Neuronal stem cell (in vitro differentiated cells): Measurements from ENCODE around the gene USPL1. TPM values are rescaled to one million over a fixed set of nuclear protein-coding genes. Genes with fewer than 3 reads are reported as not detected.

Source experiments
- DNase-seq: peaks from one replicate; pipeline ENCODE4 v3.0.0-alpha.2; 2013; ENCODE audit warnings: low spot score
- H2AFZ ChIP-seq: one replicate; pipeline ENCODE4 v1.6.1; 2013; ENCODE audit warnings: mild to moderate bottlenecking, low read length, inconsistent platforms
- H2AK5ac ChIP-seq: 2 replicates; pipeline ENCODE4 v1.6.1; 2013; ENCODE audit warnings: low read depth, mild to moderate bottlenecking, inconsistent platforms, low read length, moderate library complexity, mixed read lengths
- H2BK120ac ChIP-seq: 2 replicates; pipeline ENCODE4 v1.6.1; 2013; ENCODE audit warnings: low read depth, mild to moderate bottlenecking, inconsistent platforms, low read length, moderate library complexity, mixed read lengths
- H2BK12ac ChIP-seq: one replicate; pipeline ENCODE4 v1.6.1; 2013; ENCODE audit warnings: low read length, inconsistent platforms
- H2BK15ac ChIP-seq: 2 replicates; pipeline ENCODE4 v1.6.1; 2013; ENCODE audit warnings: mild to moderate bottlenecking, low read length, inconsistent platforms, mixed read lengths
- H2BK5ac ChIP-seq: one replicate; pipeline ENCODE4 v1.6.1; 2013; ENCODE audit warnings: inconsistent platforms, mild to moderate bottlenecking, low read length, moderate library complexity
- H3K14ac ChIP-seq: one replicate; pipeline ENCODE4 v1.6.1; 2013; ENCODE audit warnings: low read length, inconsistent platforms
- H3K18ac ChIP-seq: 2 replicates; pipeline ENCODE4 v1.6.1; 2013; ENCODE audit warnings: low read length, inconsistent platforms
- H3K23ac ChIP-seq: 2 replicates; pipeline ENCODE4 v1.6.1; 2013; ENCODE audit warnings: low read depth, mild to moderate bottlenecking, mixed read lengths, low read length, inconsistent platforms; ENCODE audit not compliant: poor library complexity
- H3K27ac ChIP-seq: replicated peaks from 3 replicates; pipeline ENCODE4 v1.5.1; 2013; ENCODE audit warnings: low read length, inconsistent platforms
- H3K27me3 ChIP-seq, 3 experiments: 2 replicates each; pipeline ENCODE4 v1.6.1; 2013; ENCODE audit warnings: low read length in 3 of 3, mild to moderate bottlenecking in 2 of 3, inconsistent platforms in 1 of 3, low read depth in 1 of 3, mixed read lengths in 1 of 3, moderate library complexity in 1 of 3; ENCODE audit not compliant: control insufficient read depth in 3 of 3, insufficient read depth in 3 of 3
- H3K36me3 ChIP-seq, 2 donors: replicated peaks in 1 of 2; 2 replicates each; pipeline ENCODE4 v1.6.1; 2013; ENCODE audit warnings: low read length in 2 of 2; ENCODE audit not compliant: control insufficient read depth in 2 of 2, insufficient read depth in 2 of 2
- H3K4ac ChIP-seq: 2 replicates; pipeline ENCODE4 v1.6.1; 2013; ENCODE audit warnings: inconsistent platforms, mild to moderate bottlenecking, low read length, moderate library complexity
- H3K4me1 ChIP-seq, 2 donors: 1 replicate in 1 of 2; 2 replicates in 1 of 2; pipeline ENCODE4 v1.6.1; 2013; ENCODE audit warnings: low read length in 2 of 2, low read depth in 1 of 2; ENCODE audit not compliant: control insufficient read depth in 2 of 2, insufficient read depth in 1 of 2
- H3K4me2 ChIP-seq: one replicate; pipeline ENCODE4 v1.6.1; 2013; ENCODE audit warnings: mild to moderate bottlenecking, low read length, inconsistent platforms; ENCODE audit not compliant: insufficient read depth, poor library complexity, severe bottlenecking
- H3K4me3 ChIP-seq, 2 donors: 2 replicates each; pipeline ENCODE4 v1.5.1; 2013; ENCODE audit warnings: low read length in 2 of 2, mild to moderate bottlenecking in 2 of 2, inconsistent platforms in 1 of 2, moderate library complexity in 1 of 2
- H3K79me1 ChIP-seq: one replicate; pipeline ENCODE4 v1.6.1; 2013; ENCODE audit warnings: low read depth, mild to moderate bottlenecking, inconsistent platforms, low read length, moderate library complexity
- H3K9ac ChIP-seq: one replicate; pipeline ENCODE4 v1.6.1; 2013; ENCODE audit warnings: mild to moderate bottlenecking, low read depth, low read length, inconsistent platforms; ENCODE audit not compliant: poor library complexity
- H3K9me3 ChIP-seq, 2 donors: replicated peaks in 1 of 2; 2 replicates each; pipeline versions ENCODE3 to v1.6.1; 2013; ENCODE audit warnings: low read length in 2 of 2, mild to moderate bottlenecking in 2 of 2, inconsistent platforms in 1 of 2, low read depth in 1 of 2, mixed read lengths in 1 of 2, moderate library complexity in 1 of 2; ENCODE audit not compliant: control insufficient read depth in 2 of 2, insufficient read depth in 1 of 2
- H4K8ac ChIP-seq: one replicate; pipeline ENCODE4 v1.6.1; 2013; ENCODE audit warnings: low read depth, mild to moderate bottlenecking, inconsistent platforms, low read length, moderate library complexity
- H4K91ac ChIP-seq: one replicate; pipeline ENCODE4 v1.6.1; 2013; ENCODE audit warnings: low read length, low read depth, mild to moderate bottlenecking, inconsistent platforms; ENCODE audit not compliant: poor library complexity
- WGBS, 2 donors: extraction: QIAGEN DNeasy Blood & Tissue Kit; methylation state at CpG; one replicate each; pipeline ENCODE4 v1.1.7; 2013; ENCODE audit warnings: missing lambda C conversion rate in 2 of 2, mixed read lengths in 1 of 2; ENCODE audit not compliant: insufficient read length in 2 of 2, insufficient replicate concordance in 1 of 2; ENCODE audit errors: extremely low coverage in 2 of 2; 5-methylcytosine and 5-hydroxymethylcytosine counted together
- polyA plus RNA-seq, 2 experiments: library from polyadenylated mRNA; stranded (reverse); fragments of 200-250 nt; gene quantifications; one replicate each; pipeline ENCODE4 v1.2.3, GENCODE V29; 2013

USPL1 gene
- polyA plus RNA-seq (2013, experiment 1 of 2): 15.2 TPM
- polyA plus RNA-seq (2013, experiment 2 of 2): 15.3 TPM

DNA sequence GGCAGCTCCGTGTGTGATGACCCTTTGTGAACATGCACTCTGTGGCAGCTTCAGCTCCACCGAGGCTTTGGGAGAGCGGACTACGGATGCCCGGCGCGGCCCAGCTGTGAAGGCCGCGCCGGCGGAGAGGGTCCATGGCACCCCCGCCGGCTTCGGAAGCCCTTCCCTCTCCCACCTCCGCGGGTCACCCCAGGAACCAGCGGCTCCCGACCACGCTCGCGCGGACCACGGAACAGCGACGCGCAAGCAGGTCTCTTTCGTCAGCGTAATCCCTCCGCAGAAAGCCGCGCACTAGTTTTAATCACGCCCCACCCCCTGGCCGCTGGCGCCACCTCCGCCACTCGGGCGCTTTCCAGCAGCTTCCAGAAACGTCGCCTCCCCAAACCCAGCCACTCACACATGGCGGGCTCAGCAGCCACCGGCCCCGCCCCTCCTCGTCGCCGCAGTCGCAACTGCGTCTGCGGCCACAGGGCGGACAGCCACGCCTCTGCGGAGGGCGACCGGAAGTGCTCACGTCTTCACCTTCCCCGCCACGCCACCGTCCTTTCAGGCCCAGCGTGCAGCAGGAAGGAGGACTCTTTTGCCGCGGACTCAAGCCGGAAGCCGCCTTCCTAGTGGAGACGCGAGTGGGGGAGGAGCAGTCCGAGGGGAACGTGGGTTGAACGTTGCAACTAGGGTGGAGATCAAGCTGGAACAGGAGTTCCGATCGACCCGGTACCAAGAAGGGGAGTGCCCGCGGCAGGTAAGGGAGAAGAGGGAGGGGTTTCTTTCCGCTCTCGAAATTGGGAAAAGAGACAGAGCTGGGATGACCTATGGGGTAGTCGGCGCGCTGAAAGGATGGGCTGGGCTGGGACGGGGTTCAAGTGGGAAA, at the start of gene USPL1:
Gene USPL1 (plus strand): TSS at position 606 of the 871 bp plus-strand sequence. CDS start 3,221 bp downstream, outside the sequence.
- no peak within 1 kb of the TSS for H2BK120ac ChIP-seq
- H2AFZ ChIP-seq: peak within 1 kb of the TSS; percentile 84
- no peaks in the 10 kb centered on the region for H3K27me3 ChIP-seq
- H3K9ac ChIP-seq: peak within 1 kb of the TSS; percentile 87
- H2BK12ac ChIP-seq: no peak within 1 kb of the TSS
- no peak within 1 kb of the TSS for H2AK5ac ChIP-seq
- peak within 1 kb of the TSS; percentile 89 for H2BK5ac ChIP-seq
- H3K4me2 ChIP-seq: peak within 1 kb of the TSS; percentile 60
- H3K23ac ChIP-seq: peak within 1 kb of the TSS; percentile 87
- no peak within 1 kb of the TSS for H3K4ac ChIP-seq
- H4K91ac ChIP-seq: no peak within 1 kb of the TSS
- peak within 1 kb of the TSS; percentile 74 to 92 for H3K4me3 ChIP-seq
- peak within 1 kb of the TSS; percentile 96 for H3K18ac ChIP-seq
- DNase-seq: peak; percentile 98
- no peak within 1 kb of the TSS for H3K14ac ChIP-seq
- no peaks in the 10 kb centered on the region for H3K79me1 ChIP-seq
- peaks cover 4 to 24% of the 10 kb centered on the region in 2 donors for H3K4me1 ChIP-seq
- no peak within 1 kb of the TSS for H4K8ac ChIP-seq
- no peak within 1 kb of the TSS for H2BK15ac ChIP-seq
- peaks cover 0 to 27% of the 10 kb centered on the region in 2 donors for H3K36me3 ChIP-seq
- WGBS, 2 donors: no CpG with 5 or more reads among the region's 78 CpGs
- H3K27ac ChIP-seq: peak within 1 kb of the TSS; percentile 97
- H3K9me3 ChIP-seq: no peaks in the 10 kb centered on the region

- WGBS, 2 donors: no CpG with 5 or more reads among the region's 8 CpGs
- Histone ChIP-seq H3K4me2 (no peak overlapping the region), H2BK12ac (no peak overlapping the region), H3K23ac (no peak overlapping the region), H3K14ac (no peak overlapping the region), H2AFZ (no peak overlapping the region), H3K27me3 (no peaks in the 10 kb centered on the region), H3K4me1 (no peaks in the 10 kb centered on the region), H3K9me3 (no peaks in the 10 kb centered on the region), H3K79me1 (no peaks in the 10 kb centered on the region), H2BK5ac (no peak overlapping the region), H3K27ac (no peak overlapping the region), H2BK120ac (no peak overlapping the region), H4K8ac (no peak overlapping the region), H3K4me3 (no peak overlapping the region), H4K91ac (no peak overlapping the region), H3K9ac (no peak overlapping the region), H3K4ac (no peak overlapping the region), H3K36me3 (no peaks in the 10 kb centered on the region), H3K18ac (no peak overlapping the region), H2AK5ac (no peak overlapping the region), H2BK15ac (no peak overlapping the region)
- no peak for DNase-seq
Measured at GRCh38 chr13:30569901-30570576, 47.7 kb upstream of the USPL1 start.

DNA sequence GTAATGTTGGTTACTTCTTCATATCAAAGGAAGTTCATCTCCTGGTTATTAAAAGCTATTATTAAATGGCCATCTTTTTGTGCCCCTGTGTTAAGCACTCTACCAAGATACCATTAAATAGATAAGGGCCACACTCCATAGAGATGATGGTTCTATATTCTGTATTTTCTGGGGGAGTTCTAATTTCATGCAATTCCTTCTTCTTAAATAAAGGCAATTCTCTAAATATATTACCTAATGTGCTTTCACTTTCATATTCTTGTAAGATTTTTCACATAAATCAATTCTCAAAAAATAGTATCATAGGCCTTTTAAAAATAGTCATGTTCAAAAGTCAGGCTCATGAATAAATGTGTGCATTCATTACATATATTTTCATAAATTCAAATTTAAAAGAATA, 47.0 kb upstream of the USPL1 start:
- H3K36me3 ChIP-seq: no peaks in the 10 kb centered on the region
- no peaks in the 10 kb centered on the region for H3K79me1 ChIP-seq
- DNase-seq: no peak
- H2AK5ac ChIP-seq: no peak overlapping the region
- no peak overlapping the region for H2BK12ac ChIP-seq
- no peak overlapping the region for H3K14ac ChIP-seq
- no peaks in the 10 kb centered on the region for H3K27me3 ChIP-seq
- H3K4me1 ChIP-seq: no peaks in the 10 kb centered on the region
- no peak overlapping the region for H2BK5ac ChIP-seq
- H4K91ac ChIP-seq: no peak overlapping the region
- H4K8ac ChIP-seq: no peak overlapping the region
- no peak overlapping the region for H2BK15ac ChIP-seq
- no peak overlapping the region for H3K23ac ChIP-seq
- no peak overlapping the region for H3K9ac ChIP-seq
- H2AFZ ChIP-seq: no peak overlapping the region
- no peak overlapping the region for H3K4ac ChIP-seq
- no peak overlapping the region for H3K4me2 ChIP-seq
- H3K27ac ChIP-seq: no peak overlapping the region
- H2BK120ac ChIP-seq: no peak overlapping the region
- no peak overlapping the region for H3K18ac ChIP-seq
- H3K9me3 ChIP-seq: no peaks in the 10 kb centered on the region
- no peak overlapping the region for H3K4me3 ChIP-seq

- DNase-seq: no peak
- no peak overlapping the region for H3K23ac ChIP-seq
- no peak overlapping the region for H3K4me2 ChIP-seq
- H3K4ac ChIP-seq: no peak overlapping the region
- no peaks in the 10 kb centered on the region for H3K4me1 ChIP-seq
- H3K36me3 ChIP-seq: no peaks in the 10 kb centered on the region
- no peaks in the 10 kb centered on the region for H3K9me3 ChIP-seq
- H3K9ac ChIP-seq: no peak overlapping the region
- no peaks in the 10 kb centered on the region for H3K79me1 ChIP-seq
- no peak overlapping the region for H3K18ac ChIP-seq
- WGBS, 2 donors: no CpG with 5 or more reads among the region's 1 CpG
- no peak overlapping the region for H2BK12ac ChIP-seq
- H3K27ac ChIP-seq: no peak overlapping the region
- H4K8ac ChIP-seq: no peak overlapping the region
- no peak overlapping the region for H3K4me3 ChIP-seq
- no peak overlapping the region for H2AK5ac ChIP-seq
- no peak overlapping the region for H2BK15ac ChIP-seq
- H2AFZ ChIP-seq: peak overlapping the region; percentile 79
- no peaks in the 10 kb centered on the region for H3K27me3 ChIP-seq
- no peak overlapping the region for H2BK120ac ChIP-seq
- H4K91ac ChIP-seq: no peak overlapping the region
- H2BK5ac ChIP-seq: no peak overlapping the region
- H3K14ac ChIP-seq: no peak overlapping the region
Measured at GRCh38 chr13:30572859-30573275, 44.9 kb upstream of the USPL1 start.
